Hematopoietic multipotent progenitor cell (in vitro differentiated cells): Measurements from ENCODE around the gene SARM1. TPM values are rescaled to one million over a fixed set of nuclear protein-coding genes. Genes with fewer than 3 reads are reported as not detected.
"Not testable (repeated sequence)": the region's sequence is repeated elsewhere in the genome, so short reads cannot be mapped to it uniquely, and the experiment has no call there.

Experiments used
- DNase-seq, 3 donors: peaks; one replicate each; pipeline ENCODE4 v3.0.0-alpha.2; 2011 to 2015; ENCODE audit warnings: low read depth in 2 of 3, low spot score in 2 of 3
- total RNA-seq: library from RNA; depleted of rRNA; stranded (reverse); fragments of >200 nt; gene quantifications from one replicate; pipeline ENCODE4 v1.2.3, GENCODE V29; 2012

SARM1 gene
- total RNA-seq: 32.3 TPM

GRCh38 chr17:28371245-28372202 lies at the start of gene SARM1:
TSS of gene SARM1 (plus strand) at chr17:28371694. CDS start at chr17:28372033, 339 bp downstream.
- DNase-seq: peak; percentile 48 to 91 (median 87)

- no peak for DNase-seq
Measured at GRCh38 chr17:28324267-28324745, 47.2 kb upstream of the SARM1 start.

- peak in 1 of 3 donors; percentile 30 for DNase-seq
Measured at GRCh38 chr17:28324781-28325180, 46.7 kb upstream of the SARM1 start.

- no peak for DNase-seq
Measured at GRCh38 chr17:28325211-28325610, 46.3 kb upstream of the SARM1 start.

- no peak for DNase-seq
Measured at GRCh38 chr17:28326114-28326513, 45.4 kb upstream of the SARM1 start.

GRCh38 chr17:28327031-28327607 lies 44.4 kb upstream of the SARM1 start:
- DNase-seq: no peak

GRCh38 chr17:28327709-28328108 lies 43.8 kb upstream of the SARM1 start:
- DNase-seq: no peak

- DNase-seq: no peak
Measured at GRCh38 chr17:28328325-28328724, 43.2 kb upstream of the SARM1 start.

- DNase-seq: no peak
Measured at GRCh38 chr17:28330671-28331070, 40.8 kb upstream of the SARM1 start.

- DNase-seq: no peak
Measured at GRCh38 chr17:28331891-28332420, 39.5 kb upstream of the SARM1 start.

- no peak for DNase-seq
Measured at GRCh38 chr17:28333083-28333746, 38.3 kb upstream of the SARM1 start.

- no peak for DNase-seq
Measured at GRCh38 chr17:28334171-28334570, 37.3 kb upstream of the SARM1 start.

GRCh38 chr17:28334666-28335200 lies 36.8 kb upstream of the SARM1 start:
- peak in 1 of 3 donors; percentile 45 for DNase-seq

GRCh38 chr17:28335201-28335958 lies 36.1 kb upstream of the SARM1 start, which contains the start of the genes IFT20 and TNFAIP1:
TSS of gene IFT20 (minus strand) at chr17:28335472. CDS start at chr17:28331985, 3,487 bp downstream.
TSS of gene TNFAIP1 (plus strand) at chr17:28335761. CDS start at chr17:28339522, 3,761 bp downstream.
- peak; percentile 88 to 100 (median 99) for DNase-seq

GRCh38 chr17:28335959-28336871 lies 35.3 kb upstream of the SARM1 start:
- DNase-seq: peak in 2 of 3 donors; percentile 25 to 50

- DNase-seq: no peak
Measured at GRCh38 chr17:28338056-28338768, 33.3 kb upstream of the SARM1 start.

- DNase-seq: not testable (repeated sequence)
Measured at GRCh38 chr17:28338769-28339212, 32.7 kb upstream of the SARM1 start.

- no peak for DNase-seq
Measured at GRCh38 chr17:28339431-28339830, 32.1 kb upstream of the SARM1 start.
